ENCODE data around the gene LPAR1.
"Not testable (repeated sequence)": the region's sequence is repeated elsewhere in the genome, so short reads cannot be mapped to it uniquely, and the experiment has no call there.

LPAR1 gene

DNA sequence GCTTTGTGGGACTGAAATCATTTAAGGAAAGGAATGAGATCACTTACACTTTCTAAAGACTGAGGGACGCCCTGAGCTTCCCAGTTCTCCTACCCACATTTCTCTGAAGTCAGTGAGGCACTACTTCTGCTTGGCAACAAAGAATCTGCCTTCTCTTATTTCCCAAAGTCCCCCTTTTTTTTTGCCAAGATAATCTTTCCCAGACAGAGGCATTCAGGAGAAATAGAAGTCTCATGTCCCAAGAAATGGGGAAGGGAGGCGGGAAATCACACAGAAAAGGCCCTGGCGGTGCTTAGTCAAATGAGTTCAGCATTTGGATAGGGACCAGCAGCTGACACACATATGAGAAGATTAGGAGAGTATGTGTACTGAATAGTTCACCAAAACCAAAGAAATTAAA lies 210.0 kb downstream of the LPAR1 start:
- H3K27ac ChIP-seq (ENCODE audit: low read depth, low read length): no peak overlapping the region
- no peak overlapping the region for H3K9ac ChIP-seq (ENCODE audit: low read length)
- H3K4me1 ChIP-seq (ENCODE audit: insufficient read depth, low read length): no peaks in the 10 kb centered on the region
- H3K36me3 ChIP-seq (ENCODE audit: insufficient read depth, low read length): no peaks in the 10 kb centered on the region
- H3K4me3 ChIP-seq (ENCODE audit: low read depth in 1 of 2, low read length in 2 of 2): no peak overlapping the region
- no peaks in the 10 kb centered on the region for H3K27me3 ChIP-seq (ENCODE audit: control insufficient read depth in 1 of 2, insufficient read depth in 2 of 2, low read length in 2 of 2)
- H3K9me3 ChIP-seq (ENCODE audit: low read length): no peaks in the 10 kb centered on the region

DNA sequence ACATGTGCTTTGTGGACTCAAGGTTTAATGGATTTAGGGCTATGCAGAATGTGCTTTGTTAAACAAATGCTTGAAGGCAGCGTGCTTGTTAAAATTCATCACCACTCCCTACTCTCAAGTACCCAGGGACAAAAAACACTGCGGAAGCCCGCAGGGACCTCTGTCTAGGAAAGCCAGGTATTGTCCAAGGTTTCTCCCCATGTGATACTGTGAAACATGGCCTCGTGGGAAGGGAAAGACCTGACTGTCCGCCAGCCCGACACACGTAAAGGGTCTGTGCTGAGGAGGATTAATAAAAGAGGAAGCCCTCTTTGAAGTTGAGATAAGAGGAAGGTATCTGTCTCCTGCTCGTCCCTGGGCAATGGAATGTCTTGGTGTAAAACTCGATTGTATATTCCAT lies 211.9 kb downstream of the LPAR1 start:
- H3K9ac ChIP-seq (ENCODE audit: low read length); H3K9me3 ChIP-seq (ENCODE audit: low read length); H3K4me3 ChIP-seq (ENCODE audit: low read depth in 1 of 2, low read length in 2 of 2); H3K4me1 ChIP-seq (ENCODE audit: insufficient read depth, low read length); H3K27ac ChIP-seq (ENCODE audit: low read depth, low read length); H3K27me3 ChIP-seq (ENCODE audit: control insufficient read depth in 1 of 2, insufficient read depth in 2 of 2, low read length in 2 of 2); H3K36me3 ChIP-seq (ENCODE audit: insufficient read depth, low read length): not testable (repeated sequence)

DNA sequence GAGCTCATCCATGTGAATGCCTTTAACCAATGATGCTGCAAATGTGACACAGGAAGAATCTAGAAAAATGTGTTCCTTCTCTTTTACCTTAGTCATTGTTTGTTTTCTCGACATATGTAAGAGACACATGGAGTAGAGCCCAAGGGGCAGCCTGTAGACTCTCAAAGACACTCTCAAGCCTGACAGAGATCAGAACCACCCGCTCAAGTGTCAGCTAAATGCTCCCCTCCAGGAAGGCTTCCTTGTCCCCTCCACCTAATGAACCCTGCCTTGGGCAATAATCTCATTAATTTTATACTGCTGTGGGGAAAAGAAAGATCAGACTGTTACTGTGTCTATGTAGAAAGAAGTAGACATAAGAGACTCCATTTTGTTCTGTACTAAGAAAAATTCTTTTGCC lies 212.3 kb downstream of the LPAR1 start:
- no peaks in the 10 kb centered on the region for H3K27me3 ChIP-seq (ENCODE audit: control insufficient read depth in 1 of 2, insufficient read depth in 2 of 2, low read length in 2 of 2)
- H3K27ac ChIP-seq (ENCODE audit: low read depth, low read length): no peak overlapping the region
- no peak overlapping the region for H3K9ac ChIP-seq (ENCODE audit: low read length)
- no peaks in the 10 kb centered on the region for H3K4me1 ChIP-seq (ENCODE audit: insufficient read depth, low read length)
- H3K36me3 ChIP-seq (ENCODE audit: insufficient read depth, low read length): no peaks in the 10 kb centered on the region
- H3K4me3 ChIP-seq (ENCODE audit: low read depth in 1 of 2, low read length in 2 of 2): no peak overlapping the region
- H3K9me3 ChIP-seq (ENCODE audit: low read length): no peaks in the 10 kb centered on the region

DNA sequence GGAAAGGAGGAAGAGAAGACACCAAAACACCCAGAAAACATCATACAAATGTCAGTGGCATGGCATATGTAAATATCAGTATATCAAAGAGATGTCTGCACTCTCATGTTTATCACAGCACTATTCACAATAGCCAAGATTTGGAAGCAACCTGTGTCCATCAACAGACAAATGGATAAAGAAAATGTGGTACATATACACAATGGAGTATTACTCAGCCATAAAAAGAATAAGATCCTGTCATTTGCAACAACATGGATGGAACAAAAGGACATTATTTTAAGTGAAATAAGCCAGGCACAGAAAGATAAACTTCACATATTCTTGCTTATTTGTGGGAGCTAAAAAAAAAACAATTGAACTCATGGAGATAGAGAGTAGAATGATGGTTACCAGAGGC lies 213.1 kb downstream of the LPAR1 start:
- not testable (repeated sequence) for H3K36me3 ChIP-seq (ENCODE audit: insufficient read depth, low read length); H3K27ac ChIP-seq (ENCODE audit: low read depth, low read length); H3K9ac ChIP-seq (ENCODE audit: low read length); H3K9me3 ChIP-seq (ENCODE audit: low read length); H3K4me3 ChIP-seq (ENCODE audit: low read depth in 1 of 2, low read length in 2 of 2); H3K27me3 ChIP-seq (ENCODE audit: control insufficient read depth in 1 of 2, insufficient read depth in 2 of 2, low read length in 2 of 2); H3K4me1 ChIP-seq (ENCODE audit: insufficient read depth, low read length)
